ENCODE results near the gene PCDHB5. TPM values are rescaled to one million over a fixed set of nuclear protein-coding genes. Genes with fewer than 3 reads are reported as not detected.
"Not testable (repeated sequence)": the region's sequence is repeated elsewhere in the genome, so short reads cannot be mapped to it uniquely, and the experiment has no call there.

Gene PCDHB5
- total and polyA plus RNA-seq, 10 donors = 0.20 to 3.4 (median 1.3) TPM

GRCh38 chr5:141127305-141127704 lies 7.7 kb upstream of the PCDHB5 start:
- DNase-seq = no peak
- no peak overlapping the region for H3K27ac ChIP-seq
- peaks cover 0 to 36% (median 0%) of the 10 kb centered on the region in 7 donors for H3K27me3 ChIP-seq (replicated peaks in 1 of 7)
- no peaks in the 10 kb centered on the region for H3K36me3 ChIP-seq
- H3K9me3 ChIP-seq = peaks cover 0 to 52% (median 29%) of the 10 kb centered on the region in 8 donors
- intact Hi-C loops (cut with DNase I; ENCODE audit: low total_unique reads) = no loop called here
- H3K4me1 ChIP-seq = no peaks in the 10 kb centered on the region
- no peak overlapping the region for H3K4me3 ChIP-seq
- 81 to 96% (median 89%) methylated on average over 1 of the region's 1 CpG for WGBS, 5 donors
- TF ChIP-seq POLR2AphosphoS5 (IDR thresholded peaks at IDR 0.05) (no peak), POLR2A (IDR thresholded peaks at IDR 0.05) (no peak)

- no peak for TF ChIP-seq POLR2A (IDR thresholded peaks at IDR 0.05)
- TF ChIP-seq POLR2AphosphoS5 (IDR thresholded peaks at IDR 0.05) = no peak
- TF ChIP-seq CTCF (IDR thresholded peaks at IDR 0.05 in 8 of 11, conservative IDR thresholded peaks at IDR 0.05 in 3 of 11) = no peak
- no peaks in the 10 kb centered on the region for H3K4me1 ChIP-seq
- no peak for DNase-seq
- peaks cover 0 to 12% (median 0%) of the 10 kb centered on the region in 7 donors for H3K27me3 ChIP-seq (replicated peaks in 1 of 7)
- intact Hi-C loops (cut with DNase I; ENCODE audit: low total_unique reads) = no loop called here
- H3K9me3 ChIP-seq = peaks cover 0 to 96% (median 72%) of the 10 kb centered on the region in 8 donors
- no peaks in the 10 kb centered on the region for H3K36me3 ChIP-seq
- 43 to 63% (median 50%) methylated on average over 19 of the region's 19 CpGs for WGBS, 5 donors
- no peak overlapping the region for H3K27ac ChIP-seq
- peak overlapping the region in 3 of 8 donors; percentile 22 to 54 (median 33) for H3K4me3 ChIP-seq
Observed at GRCh38 chr5:141135718-141136266, 786 bp downstream of the PCDHB5 start.

- H3K4me3 ChIP-seq; DNase-seq; H3K27ac ChIP-seq; H3K4me1 ChIP-seq; intact Hi-C loops (cut with DNase I; ENCODE audit: low total_unique reads); H3K36me3 ChIP-seq: not testable (repeated sequence)
- WGBS, 5 donors = 42 to 66% (median 50%) methylated on average over 16 to 34 of the region's 34 CpGs
- Histone ChIP-seq H3K27me3 (replicated peaks in 1 of 7) (peaks cover 0 to 19% (median 0%) of the 10 kb centered on the region in 7 donors), H3K9me3 (peaks cover 0 to 98% (median 70%) of the 10 kb centered on the region in 8 donors)
Observed at GRCh38 chr5:141137346-141137745, 2.3 kb downstream of the PCDHB5 start.

- Histone ChIP-seq H3K27ac (no peak within 1 kb of the TSS), H3K9me3 (peaks cover 0 to 85% (median 50%) of the 10 kb centered on the region in 8 donors), H3K4me1 (no peaks in the 10 kb centered on the region), H3K4me3 (peak within 1 kb of the TSS in 1 of 8 donors; percentile 12), H3K36me3 (no peaks in the 10 kb centered on the region), H3K27me3 (replicated peaks in 1 of 7) (peaks cover 0 to 58% (median 0%) of the 10 kb centered on the region in 7 donors)
- TF ChIP-seq CTCF (IDR thresholded peaks at IDR 0.05 in 8 of 11, conservative IDR thresholded peaks at IDR 0.05 in 3 of 11) (peak in 1 of 11 experiments; percentile 14), POLR2A (IDR thresholded peaks at IDR 0.05) (no peak)
- no peak for DNase-seq
- WGBS, 5 donors = 13 to 25% (median 19%) methylated on average over 18 of the region's 18 CpGs
- intact Hi-C loops (cut with DNase I; ENCODE audit: low total_unique reads) = no loop called here
Observed at GRCh38 chr5:141149812-141150211, 14.8 kb downstream of the PCDHB5 start, which contains the start of gene PCDHB6. Gene PCDHB6, plus strand, starts transcription at chr5:141150057. Its CDS starts 201 bp downstream, at chr5:141150258.

GRCh38 chr5:141150224-141150992 lies 15.4 kb downstream of the PCDHB5 start:
- TF ChIP-seq POLR2A (IDR thresholded peaks at IDR 0.05) (no peak), POLR2AphosphoS5 (IDR thresholded peaks at IDR 0.05) (no peak), CTCF (IDR thresholded peaks at IDR 0.05 in 8 of 11, conservative IDR thresholded peaks at IDR 0.05 in 3 of 11) (no peak)
- Histone ChIP-seq H3K4me1 (no peaks in the 10 kb centered on the region), H3K27ac (no peak overlapping the region), H3K27me3 (replicated peaks in 1 of 7) (peaks cover 0 to 62% (median 0%) of the 10 kb centered on the region in 7 donors), H3K4me3 (peak overlapping the region in 1 of 8 donors; percentile 12), H3K9me3 (peaks cover 0 to 89% (median 55%) of the 10 kb centered on the region in 8 donors), H3K36me3 (no peaks in the 10 kb centered on the region)
- intact Hi-C loops (cut with DNase I; ENCODE audit: low total_unique reads) = no loop called here
- 36 to 48% (median 47%) methylated on average over 22 to 33 of the region's 33 CpGs for WGBS, 5 donors
- DNase-seq = no peak

Data from spleen (tissue), 11 donors.